MCF 10A (cell line): ENCODE measurements around the gene DGKE. TPM values are rescaled to one million over a fixed set of nuclear protein-coding genes. Genes with fewer than 3 reads are reported as not detected.
A peak's percentile ranks its signal among the peaks of the same experiment; 100 is the strongest.

Experiments
- BruUV-seq: library from RNA; stranded (reverse); fragments of 400-500 nt; replicated peaks from 2 replicates; lab custom pipeline; 2021; lab: Mats Ljungman, UMichigan
- CTCF ChIA-PET: fragments of 300-600 bp; sonication (Branson Sonifier 250); formaldehyde crosslinking; extraction: SDS; loops from one replicate; lab custom pipeline; 2021; ENCODE audit warnings: antibody characterized with exemption, inconsistent platforms; lab: Yijun Ruan, JAX
- POLR2A ChIA-PET: fragments of 300-600, 350-650 bp; sonication (Branson Sonifier 250); formaldehyde crosslinking; extraction: SDS; loops from one replicate; lab custom pipeline; 2020; ENCODE audit warnings: antibody characterized with exemption, inconsistent platforms; lab: Yijun Ruan, JAX
- DNase-seq: peaks from one replicate; pipeline ENCODE4 v3.0.0-alpha.2; 2018; ENCODE audit not compliant: unreplicated experiment
- H3K27ac Mint-ChIP-seq: one replicate; pipeline ENCODE4 v1.8.0; 2022; ENCODE audit warnings: mild to moderate bottlenecking, low read depth, mixed read lengths; ENCODE audit not compliant: unreplicated experiment
- H3K27me3 Mint-ChIP-seq: one replicate; pipeline ENCODE4 v1.8.0; 2022; ENCODE audit warnings: mixed read lengths; ENCODE audit not compliant: insufficient read depth, unreplicated experiment
- H3K36me3 Mint-ChIP-seq: one replicate; pipeline ENCODE4 v1.8.0; 2022; ENCODE audit warnings: mild to moderate bottlenecking, moderate library complexity, mixed read lengths; ENCODE audit not compliant: insufficient read depth, unreplicated experiment
- H3K4me1 Mint-ChIP-seq: one replicate; pipeline ENCODE4 v1.8.0; 2022; ENCODE audit warnings: mixed read lengths; ENCODE audit not compliant: insufficient read depth, unreplicated experiment
- H3K4me3 Mint-ChIP-seq: one replicate; pipeline ENCODE4 v1.8.0; 2022; ENCODE audit warnings: mild to moderate bottlenecking, moderate library complexity, mixed read lengths; ENCODE audit not compliant: unreplicated experiment
- H3K9me3 Mint-ChIP-seq: one replicate; pipeline ENCODE4 v1.8.0; 2022; ENCODE audit warnings: mixed read lengths; ENCODE audit not compliant: unreplicated experiment
- intact Hi-C: fragments of 100-400 bp; cut with micrococcal nuclease; formaldehyde crosslinking; loops from 2 replicates; pipeline ENCODE4 v1.14.1; 2022
- total RNA-seq: library from RNA; stranded (reverse); gene quantifications from 2 replicates; pipeline ENCODE4 v1.2.3, GENCODE V29; 2022
- TF ChIP-seq, protein P1 (sequence below): fragments of 200-600 bp; IDR thresholded peaks from one replicate; pipeline ENCODE4 v1.8.0; 2022; ENCODE audit warnings: antibody characterized with exemption, mild to moderate bottlenecking; ENCODE audit not compliant: unreplicated experiment

DGKE gene
- total RNA-seq, 1 experiment from 2014 or later, result 16.5 TPM

DNA sequence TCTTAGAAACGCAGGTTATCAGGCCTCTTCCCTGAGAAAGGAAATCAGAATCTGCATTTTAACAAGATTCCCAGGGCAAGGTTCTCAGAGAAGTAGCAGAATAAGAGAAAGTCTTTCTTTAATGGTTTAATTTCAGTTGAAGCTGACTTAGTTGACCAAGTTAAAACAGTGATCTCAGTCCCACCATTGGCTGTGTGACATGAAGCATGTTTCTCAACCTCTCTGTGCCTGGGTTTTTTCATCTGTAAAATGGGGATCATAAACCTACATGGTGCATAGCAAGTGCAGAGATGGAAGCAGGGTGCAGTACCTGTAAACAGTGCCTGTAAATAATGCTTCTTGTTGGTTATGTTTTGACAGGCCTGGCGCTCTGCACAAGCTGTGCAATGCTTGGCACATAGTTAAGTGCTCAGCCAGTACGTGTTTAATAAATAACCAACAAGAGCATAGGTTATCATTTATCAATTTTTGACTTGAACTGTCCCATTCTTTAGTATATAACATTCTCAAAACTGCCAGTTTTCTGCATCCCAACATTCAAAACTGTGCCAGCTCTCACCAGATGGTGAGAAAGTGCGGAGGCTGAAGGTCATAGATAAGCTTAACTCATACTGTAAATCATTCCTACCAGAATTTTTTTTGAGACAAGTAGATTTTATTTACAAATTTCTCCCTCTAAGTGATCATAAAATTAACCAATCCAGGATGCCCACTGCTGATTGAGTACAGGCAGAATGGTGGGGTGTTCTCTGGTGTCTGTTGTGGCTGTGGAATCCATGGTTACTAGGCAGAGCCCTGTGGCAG, 7.1 kb upstream of the DGKE start:
- no peaks in the 10 kb centered on the region for H3K27me3 Mint-ChIP-seq
- peaks cover 30% of the 10 kb centered on the region for H3K36me3 Mint-ChIP-seq
- no peaks in the 10 kb centered on the region for H3K9me3 Mint-ChIP-seq
- H3K27ac Mint-ChIP-seq, result no peak overlapping the region
- H3K4me3 Mint-ChIP-seq, result no peak overlapping the region
- no TSS peak for BruUV-seq
- ChIA-PET POLR2A (interaction anchor here (1.0 to 1.1 kb wide), 2 partner anchors 11 to 752 kb away, joined by 3 to 4 read pairs; no protein-coding TSS in a partner anchor), CTCF (interaction anchor here (1.0 to 1.3 kb wide), 2 partner anchors 11 to 12 kb away, joined by 3 read pairs; no protein-coding TSS in a partner anchor)
- TF ChIP-seq, protein P1, sequence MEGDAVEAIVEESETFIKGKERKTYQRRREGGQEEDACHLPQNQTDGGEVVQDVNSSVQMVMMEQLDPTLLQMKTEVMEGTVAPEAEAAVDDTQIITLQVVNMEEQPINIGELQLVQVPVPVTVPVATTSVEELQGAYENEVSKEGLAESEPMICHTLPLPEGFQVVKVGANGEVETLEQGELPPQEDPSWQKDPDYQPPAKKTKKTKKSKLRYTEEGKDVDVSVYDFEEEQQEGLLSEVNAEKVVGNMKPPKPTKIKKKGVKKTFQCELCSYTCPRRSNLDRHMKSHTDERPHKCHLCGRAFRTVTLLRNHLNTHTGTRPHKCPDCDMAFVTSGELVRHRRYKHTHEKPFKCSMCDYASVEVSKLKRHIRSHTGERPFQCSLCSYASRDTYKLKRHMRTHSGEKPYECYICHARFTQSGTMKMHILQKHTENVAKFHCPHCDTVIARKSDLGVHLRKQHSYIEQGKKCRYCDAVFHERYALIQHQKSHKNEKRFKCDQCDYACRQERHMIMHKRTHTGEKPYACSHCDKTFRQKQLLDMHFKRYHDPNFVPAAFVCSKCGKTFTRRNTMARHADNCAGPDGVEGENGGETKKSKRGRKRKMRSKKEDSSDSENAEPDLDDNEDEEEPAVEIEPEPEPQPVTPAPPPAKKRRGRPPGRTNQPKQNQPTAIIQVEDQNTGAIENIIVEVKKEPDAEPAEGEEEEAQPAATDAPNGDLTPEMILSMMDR, result no peak
- intact Hi-C loops, result no loop called here
- H3K4me1 Mint-ChIP-seq, result peaks cover 18% of the 10 kb centered on the region
- no peak for DNase-seq

GRCh38 chr17:56830726-56831368, 3.1 kb upstream of the DGKE start:
- Mint-ChIP-seq H3K27me3 (no peaks in the 10 kb centered on the region), H3K27ac (peak overlapping the region; percentile 75), H3K4me1 (peaks cover 25% of the 10 kb centered on the region), H3K36me3 (peaks cover 34% of the 10 kb centered on the region), H3K4me3 (peak overlapping the region; percentile 47), H3K9me3 (no peaks in the 10 kb centered on the region)
- ChIA-PET POLR2A (no interaction called here), CTCF (interaction anchor here (0.6 to 2.3 kb wide), 2 partner anchors 12 to 74 kb away, joined by 4 to 14 read pairs; no protein-coding TSS in a partner anchor)
- no TSS peak for BruUV-seq
- intact Hi-C loops, result loop anchor here (10.0 kb wide), 1 partner anchor 254 kb away; the partner anchor contains the start of gene AKAP1
- TF ChIP-seq, protein P1, result no peak
- DNase-seq, result no peak

GRCh38 chr17:56831369-56832095, 2.4 kb upstream of the DGKE start:
- H3K27me3 Mint-ChIP-seq, result no peaks in the 10 kb centered on the region
- BruUV-seq, result no TSS peak
- intact Hi-C loops, result loop anchor here (10.0 kb wide), 1 partner anchor 253 kb away; the partner anchor contains the start of gene AKAP1
- TF ChIP-seq, protein P1, result no peak
- peaks cover 34% of the 10 kb centered on the region for H3K36me3 Mint-ChIP-seq
- peaks cover 28% of the 10 kb centered on the region for H3K4me1 Mint-ChIP-seq
- no peaks in the 10 kb centered on the region for H3K9me3 Mint-ChIP-seq
- ChIA-PET POLR2A (interaction anchor here (1.0 to 5.7 kb wide), 2 partner anchors 13 to 51 kb away, joined by 3 to 59 read pairs; no protein-coding TSS in a partner anchor), CTCF (interaction anchor here (0.6 to 2.3 kb wide), 3 partner anchors 12 to 177 kb away, joined by 4 to 14 read pairs (median 5); no protein-coding TSS in a partner anchor)
- peak overlapping the region; percentile 75 for H3K27ac Mint-ChIP-seq
- H3K4me3 Mint-ChIP-seq, result peak overlapping the region; percentile 97
- no peak for DNase-seq
